ENCODE data around the gene CDRT15L2.
"Not testable (repeated sequence)": the region's sequence is repeated elsewhere in the genome, so short reads cannot be mapped to it uniquely, and the experiment has no call there.

The CDRT15L2 gene

DNA sequence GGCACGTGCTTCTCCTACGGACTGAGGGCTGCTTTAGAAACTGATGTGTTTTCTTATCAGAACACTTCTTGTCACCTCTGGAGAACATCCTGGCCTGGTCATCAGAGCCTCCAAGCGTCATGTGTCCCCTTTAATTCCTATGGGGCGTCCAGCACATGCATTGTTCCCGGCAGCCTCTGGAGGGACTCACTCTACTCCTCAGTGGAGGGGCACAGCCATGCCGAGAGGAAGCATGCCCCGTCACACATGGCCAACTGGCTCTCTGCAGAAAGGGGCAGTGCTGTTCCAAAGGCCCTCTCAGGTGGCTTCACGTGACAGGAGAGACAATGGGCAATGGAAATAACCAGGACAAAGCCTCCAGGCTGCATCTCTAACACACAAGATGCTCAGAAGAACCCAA, 31.8 kb downstream of the CDRT15L2 start:
- Mint-ChIP-seq H3K27me3 (ENCODE audit: low read depth) (no peaks in the 10 kb centered on the region), H3K4me1 (ENCODE audit: low read depth) (no peaks in the 10 kb centered on the region), H3K27ac (no peak overlapping the region), H3K36me3 (ENCODE audit: low read depth) (no peaks in the 10 kb centered on the region), H3K9me3 (no peaks in the 10 kb centered on the region), H3K4me3 (no peak overlapping the region)
- DNase-seq (ENCODE audit: low spot score), result no peak

DNA sequence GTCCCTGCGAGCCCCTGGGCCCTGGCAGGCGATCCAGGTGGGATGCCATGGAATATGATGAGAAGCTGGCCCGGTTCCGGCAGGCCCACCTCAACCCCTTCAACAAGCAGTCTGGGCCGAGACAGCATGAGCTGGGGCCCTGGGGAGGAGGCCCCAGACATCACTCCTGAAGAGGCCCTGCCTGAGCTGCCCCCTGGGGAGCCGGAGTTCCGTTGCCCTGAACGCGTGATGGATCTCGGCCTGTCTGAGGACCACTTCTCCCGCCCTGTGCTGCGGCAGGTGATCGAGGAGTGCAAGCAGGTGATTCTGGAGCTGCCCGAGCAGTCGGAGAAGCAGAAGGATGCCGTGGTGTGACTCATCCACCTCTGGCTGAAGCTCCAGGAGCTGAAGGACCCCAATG, 33.1 kb downstream of the CDRT15L2 start:
- no peak overlapping the region for H3K27ac Mint-ChIP-seq
- DNase-seq (ENCODE audit: low spot score), result no peak
- no peaks in the 10 kb centered on the region for H3K36me3 Mint-ChIP-seq (ENCODE audit: low read depth)
- no peaks in the 10 kb centered on the region for H3K4me1 Mint-ChIP-seq (ENCODE audit: low read depth)
- no peaks in the 10 kb centered on the region for H3K27me3 Mint-ChIP-seq (ENCODE audit: low read depth)
- no peaks in the 10 kb centered on the region for H3K9me3 Mint-ChIP-seq
- no peak overlapping the region for H3K4me3 Mint-ChIP-seq

DNA sequence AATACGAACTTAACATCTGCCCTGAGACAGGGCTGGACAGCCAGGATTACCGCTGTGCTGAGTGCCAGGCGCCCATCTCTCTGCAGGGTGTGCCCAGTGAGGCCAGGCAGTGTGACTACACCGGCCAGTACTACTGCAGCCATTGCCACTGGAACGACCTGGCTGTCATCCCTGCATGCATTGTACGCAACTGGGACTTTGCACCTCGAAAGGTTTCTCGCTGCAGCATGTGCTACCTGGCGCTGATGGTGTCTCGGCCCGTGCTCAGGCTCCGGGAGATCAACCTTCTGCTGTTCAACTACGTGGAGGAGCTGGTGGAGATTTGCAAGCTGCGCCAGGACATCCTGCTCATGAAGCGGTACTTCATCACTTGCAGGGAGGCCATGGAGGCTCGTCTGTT, 33.7 kb downstream of the CDRT15L2 start:
- DNase-seq (ENCODE audit: low spot score), result no peak
- no peak overlapping the region for H3K27ac Mint-ChIP-seq
- no peaks in the 10 kb centered on the region for H3K27me3 Mint-ChIP-seq (ENCODE audit: low read depth)
- H3K4me1 Mint-ChIP-seq (ENCODE audit: low read depth), result no peaks in the 10 kb centered on the region
- H3K36me3 Mint-ChIP-seq (ENCODE audit: low read depth), result no peaks in the 10 kb centered on the region
- H3K4me3 Mint-ChIP-seq, result no peak overlapping the region
- H3K9me3 Mint-ChIP-seq, result no peaks in the 10 kb centered on the region

DNA sequence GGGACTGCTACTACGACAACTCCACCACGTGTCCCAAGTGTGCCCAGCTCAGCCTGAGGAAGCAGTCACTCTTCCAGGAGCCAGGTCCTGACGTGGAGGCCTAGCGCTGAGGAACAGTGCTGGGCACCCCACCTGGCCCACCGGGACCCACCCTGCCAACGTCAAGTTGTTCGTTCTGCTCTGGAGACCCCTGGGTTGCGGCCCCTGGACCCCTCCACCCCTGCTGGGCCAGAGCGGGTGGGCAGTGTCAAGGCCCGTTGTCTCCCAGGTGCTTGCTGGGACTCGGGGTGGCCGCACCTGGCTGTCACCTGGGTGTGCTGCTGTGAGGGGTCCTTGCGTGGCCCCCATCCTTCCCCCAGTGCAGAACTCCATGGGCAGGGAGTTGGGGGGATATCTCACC, 34.4 kb downstream of the CDRT15L2 start:
- Mint-ChIP-seq H3K36me3 (ENCODE audit: low read depth) (no peaks in the 10 kb centered on the region), H3K27ac (no peak overlapping the region), H3K4me3 (no peak overlapping the region), H3K4me1 (ENCODE audit: low read depth) (no peaks in the 10 kb centered on the region), H3K9me3 (no peaks in the 10 kb centered on the region), H3K27me3 (ENCODE audit: low read depth) (peaks cover 2% of the 10 kb centered on the region)
- DNase-seq (ENCODE audit: low spot score), result no peak

DNA sequence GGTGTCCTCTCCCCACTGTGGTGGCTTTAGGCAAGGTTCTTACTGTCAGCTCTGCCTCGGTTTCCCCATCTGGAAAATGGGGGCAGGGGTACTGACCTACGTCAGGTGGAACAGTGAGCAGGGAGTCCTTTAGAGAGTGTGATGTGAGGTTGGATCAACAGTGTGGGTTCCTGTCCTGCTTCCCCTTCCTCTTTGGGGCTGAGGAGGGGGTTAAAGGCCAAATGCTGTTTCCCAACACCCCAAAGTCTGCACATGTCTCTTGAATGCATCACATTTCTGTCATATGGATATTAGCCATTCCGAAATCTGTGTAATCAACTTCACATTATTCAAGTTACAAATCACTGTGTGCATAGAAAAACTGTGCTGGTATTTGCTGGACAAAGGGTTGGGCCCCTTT, 35.9 kb downstream of the CDRT15L2 start:
- not testable (repeated sequence) for H3K27me3 Mint-ChIP-seq (ENCODE audit: low read depth); H3K27ac Mint-ChIP-seq; DNase-seq (ENCODE audit: low spot score); H3K4me1 Mint-ChIP-seq (ENCODE audit: low read depth); H3K36me3 Mint-ChIP-seq (ENCODE audit: low read depth); H3K9me3 Mint-ChIP-seq; H3K4me3 Mint-ChIP-seq
